H1 (cell line): Measurements from ENCODE around the gene PNMA1. TPM values are rescaled to one million over a fixed set of nuclear protein-coding genes. Genes with fewer than 3 reads are reported as not detected.

Experiments
- CTCF ChIA-PET: fragments of 300-600 bp; sonication (Branson Sonifier 250); formaldehyde crosslinking; loops from one replicate; lab custom pipeline; 2021; ENCODE audit not compliant: partially characterized antibody; lab: Charles Lee
- POLR2A ChIA-PET: fragments of 300-600 bp; sonication (Branson Sonifier 250); formaldehyde crosslinking; loops from one replicate; lab custom pipeline; 2021; ENCODE audit warnings: inconsistent platforms; ENCODE audit not compliant: partially characterized antibody; lab: Charles Lee
- DNase-seq, 2 experiments: peaks; one replicate each; pipeline versions ENCODE4 v3.0.0 to v3.0.0-alpha.2; 2010 to 2022; ENCODE audit warnings: low spot score in 2 of 2, low read depth in 1 of 2, mixed read lengths in 1 of 2
- FAIRE-seq: peaks from 2 replicates; lab custom pipeline; 2011; peaks lifted over from hg19 to GRCh38; lab: Jason Lieb, UNC
- H2AFZ ChIP-seq: 2 replicates; pipeline ENCODE4 v1.8.1; 2012; ENCODE audit warnings: low read length, inconsistent platforms
- H2AK5ac ChIP-seq: 2 replicates; pipeline ENCODE4 v1.6.1; 2013; ENCODE audit warnings: low read depth, low read length
- H2BK120ac ChIP-seq: replicated peaks from 2 replicates; pipeline ENCODE3; 2013; ENCODE audit warnings: low read depth, low read length, inconsistent platforms
- H2BK12ac ChIP-seq: 2 replicates; pipeline ENCODE4 v1.6.1; 2013; ENCODE audit warnings: low read depth, low read length
- H2BK15ac ChIP-seq: 2 replicates; pipeline ENCODE4 v1.6.1; 2013; ENCODE audit warnings: low read length
- H2BK20ac ChIP-seq: 2 replicates; pipeline ENCODE4 v1.6.1; 2013; ENCODE audit warnings: low read length
- H2BK5ac ChIP-seq: 2 replicates; pipeline ENCODE4 v1.6.1; 2013; ENCODE audit warnings: low read depth, low read length
- H3K14ac ChIP-seq: 2 replicates; pipeline ENCODE4 v1.6.1; 2013; ENCODE audit warnings: inconsistent platforms; ENCODE audit not compliant: insufficient read length
- H3K18ac ChIP-seq: 2 replicates; pipeline ENCODE4 v1.6.1; 2013; ENCODE audit warnings: low read length; ENCODE audit errors: extremely low read depth
- H3K23ac ChIP-seq: 2 replicates; pipeline ENCODE4 v1.6.1; 2013; ENCODE audit warnings: inconsistent platforms; ENCODE audit not compliant: insufficient read length
- H3K23me2 ChIP-seq: 2 replicates; pipeline ENCODE4 v1.6.1; 2013; ENCODE audit warnings: low read depth, low read length
- H3K27ac ChIP-seq: 2 replicates; pipeline ENCODE4 v1.6.1; 2011; ENCODE audit warnings: low read depth, low read length, inconsistent platforms
- H3K27me3 ChIP-seq, 4 experiments: replicated peaks in 1 of 4; 1 replicate in 1 of 4; 2 replicates in 3 of 4; pipeline versions ENCODE4 v1.6.1 to v1.8.1; 2011 to 2013; ENCODE audit warnings: low read length in 3 of 4, mild to moderate bottlenecking in 3 of 4, inconsistent platforms in 2 of 4, mixed read lengths in 2 of 4, moderate library complexity in 1 of 4; ENCODE audit not compliant: control insufficient read depth in 3 of 4, insufficient read depth in 3 of 4; ENCODE audit errors: extremely low read depth in 1 of 4
- H3K36me3 ChIP-seq, 4 experiments: 2 replicates each; pipeline versions ENCODE4 v1.6.1 to v1.8.1; 2011 to 2013; ENCODE audit warnings: mild to moderate bottlenecking in 4 of 4, low read length in 3 of 4, moderate library complexity in 2 of 4, control low read depth in 1 of 4, inconsistent platforms in 1 of 4; ENCODE audit not compliant: insufficient read depth in 4 of 4, control insufficient read depth in 2 of 4
- H3K4ac ChIP-seq: replicated peaks from 2 replicates; pipeline ENCODE3; 2013; ENCODE audit warnings: low read length, low read depth, mixed read lengths, inconsistent platforms; ENCODE audit not compliant: insufficient read length
- H3K4me1 ChIP-seq, 4 experiments: replicated peaks in 1 of 4; 1 replicate in 1 of 4; 2 replicates in 3 of 4; pipeline versions ENCODE4 v1.6.1 to v1.8.1; 2011 to 2013; ENCODE audit warnings: low read length in 3 of 4, inconsistent platforms in 2 of 4, mixed read lengths in 1 of 4; ENCODE audit not compliant: insufficient read depth in 4 of 4, control insufficient read depth in 3 of 4
- H3K4me2 ChIP-seq, 2 experiments: 2 replicates each; pipeline versions ENCODE4 v1.6.1 to v1.8.1; 2011 to 2013; ENCODE audit warnings: low read depth in 2 of 2, low read length in 2 of 2, control low read depth in 1 of 2, inconsistent platforms in 1 of 2, mild to moderate bottlenecking in 1 of 2; ENCODE audit not compliant: insufficient read depth in 1 of 2
- H3K4me3 ChIP-seq, 4 experiments: fragments of 200-600, 300-600 bp in 1 of 4; sonication (generic), shearing (Covaris generic), sonication (Bioruptor Twin) in 1 of 4; 2 replicates each; pipeline versions ENCODE4 v1.5.1 to v1.8.1; 2011 to 2016; ENCODE audit warnings: low read length in 4 of 4, low read depth in 3 of 4, control low read depth in 2 of 4, inconsistent platforms in 2 of 4, mild to moderate bottlenecking in 2 of 4, mixed read lengths in 1 of 4, moderate library complexity in 1 of 4; ENCODE audit not compliant: insufficient read depth in 2 of 4; ENCODE audit errors: extremely low read depth in 1 of 4
- H3K56ac ChIP-seq: replicated peaks from 2 replicates; pipeline ENCODE3; 2013; ENCODE audit warnings: low read depth, mild to moderate bottlenecking, mixed read lengths, low read length, inconsistent platforms; ENCODE audit not compliant: insufficient read length
- H3K79me1 ChIP-seq: 2 replicates; pipeline ENCODE4 v1.6.1; 2013; ENCODE audit warnings: low read depth, low read length, control low read depth
- H3K79me2 ChIP-seq, 2 experiments: 2 replicates each; pipeline versions ENCODE4 v1.6.1 to v1.8.1; 2012 to 2013; ENCODE audit warnings: low read length in 2 of 2, mild to moderate bottlenecking in 2 of 2, inconsistent platforms in 1 of 2; ENCODE audit not compliant: insufficient read depth in 2 of 2, control insufficient read depth in 1 of 2
- H3K9ac ChIP-seq, 4 experiments: replicated peaks in 1 of 4; 1 replicate in 1 of 4; 2 replicates in 3 of 4; pipeline versions ENCODE4 v1.6.1 to v1.8.1; 2011 to 2013; ENCODE audit warnings: low read depth in 3 of 4, low read length in 3 of 4, control low read depth in 2 of 4, mild to moderate bottlenecking in 2 of 4, moderate library complexity in 2 of 4, inconsistent platforms in 1 of 4; ENCODE audit errors: extremely low read depth in 1 of 4
- H3K9me3 ChIP-seq, 2 experiments: 2 replicates each; pipeline versions ENCODE4 v1.6.1 to v1.8.1; 2012 to 2013; ENCODE audit warnings: mild to moderate bottlenecking in 2 of 2, moderate library complexity in 2 of 2, control low read depth in 1 of 2, inconsistent platforms in 1 of 2, low read depth in 1 of 2, low read length in 1 of 2, mixed read lengths in 1 of 2; ENCODE audit not compliant: insufficient read depth in 2 of 2
- H4K20me1 ChIP-seq, 2 experiments: replicated peaks in 1 of 2; 2 replicates each; pipeline versions ENCODE3 to v1.8.1; 2011 to 2013; ENCODE audit warnings: inconsistent platforms in 2 of 2, low read length in 2 of 2, mild to moderate bottlenecking in 1 of 2; ENCODE audit not compliant: insufficient read depth in 2 of 2, control insufficient read depth in 1 of 2
- H4K5ac ChIP-seq: 2 replicates; pipeline ENCODE4 v1.6.1; 2013; ENCODE audit warnings: low read length, low read depth, mixed read lengths, inconsistent platforms; ENCODE audit not compliant: insufficient read length
- H4K8ac ChIP-seq: 2 replicates; pipeline ENCODE4 v1.8.0; 2013; ENCODE audit warnings: mild to moderate bottlenecking, moderate library complexity, low read length, inconsistent platforms; ENCODE audit not compliant: insufficient read depth; ENCODE audit errors: extremely low read depth
- H4K91ac ChIP-seq: replicated peaks from 2 replicates; pipeline ENCODE3; 2013; ENCODE audit warnings: low read length, mixed read lengths, inconsistent platforms; ENCODE audit not compliant: insufficient read length
- BCL11A ChIP-seq, 2 experiments: IDR thresholded peaks; one replicate each; pipeline ENCODE4 v1.6.1; 2011; ENCODE audit warnings: low read depth in 2 of 2, low read length in 2 of 2, mild to moderate bottlenecking in 2 of 2
- EZH2 ChIP-seq: fragments of 200-600 bp; sonication (generic); IDR thresholded peaks from 2 replicates; pipeline ENCODE4 v1.7.1; 2012; ENCODE audit warnings: low read depth, mild to moderate bottlenecking, moderate library complexity, low read length, inconsistent platforms; ENCODE audit not compliant: severe bottlenecking
- FOSL1 ChIP-seq: IDR thresholded peaks from 2 replicates; pipeline ENCODE4 v1.6.1; 2011; ENCODE audit warnings: mild to moderate bottlenecking, low read depth, low read length, moderate library complexity; ENCODE audit not compliant: insufficient read depth
- HDAC6 ChIP-seq: IDR thresholded peaks from one replicate; pipeline ENCODE4 v1.7.1; 2012; ENCODE audit warnings: low read depth, mild to moderate bottlenecking, inconsistent platforms, low read length, moderate library complexity
- KDM4A ChIP-seq: IDR thresholded peaks from one replicate; pipeline ENCODE4 v1.7.1; 2012; ENCODE audit warnings: low read depth, mild to moderate bottlenecking, moderate library complexity, low read length, inconsistent platforms; ENCODE audit not compliant: severe bottlenecking
- SAP30 ChIP-seq: fragments of 300-600 bp; sonication (generic); IDR thresholded peaks from 2 replicates; pipeline ENCODE4 v1.7.1; 2012; ENCODE audit warnings: low read length, moderate library complexity, mild to moderate bottlenecking, inconsistent platforms; ENCODE audit not compliant: insufficient read depth, insufficient replicate concordance
- TAF7 ChIP-seq: optimal IDR thresholded peaks from 2 replicates; pipeline ENCODE3; 2011; ENCODE audit warnings: low read depth, mild to moderate bottlenecking, inconsistent platforms, low read length, moderate library complexity, borderline replicate concordance
- WGBS, 2 experiments: shearing (Covaris generic) in 1 of 2; methylation state at CpG; one replicate each; pipeline versions ENCODE4 v1.1.6 to v1.1.7; 2013 to 2015; ENCODE audit warnings: low lambda C conversion rate in 2 of 2, mixed read lengths in 2 of 2, inconsistent platforms in 1 of 2, low coverage in 1 of 2, missing lambda C conversion rate in 1 of 2; ENCODE audit not compliant: insufficient replicate concordance in 2 of 2, insufficient coverage in 1 of 2, insufficient read length in 1 of 2; ENCODE audit errors: extremely low coverage in 1 of 2, missing lambda C conversion rate in 1 of 2; 5-methylcytosine and 5-hydroxymethylcytosine counted together
- polyA plus RNA-seq, 7 experiments: library from polyadenylated mRNA; depleted of rRNA in 3 of 7; stranded (reverse) in 5 of 7; unstranded in 2 of 7; fragments of >200 nt in 5 of 7; fragments of 200-250 nt in 2 of 7; gene quantifications; 1 replicate in 5 of 7; 2 replicates in 1 of 7; 4 replicates in 1 of 7; pipeline versions ENCODE4 v1.2.1 to v1.2.3, GENCODE V29; 2011 to 2013; ENCODE audit warnings: missing spikeins in 2 of 7, mixed read lengths in 2 of 7
- total RNA-seq: library from RNA; stranded (reverse); fragmentation: NEBNext Ultra II Directional; extraction: Animal tissue kit (Norgen Biotek cat#: 25700); gene quantifications from 2 replicates; pipeline ENCODE4 v1.2.1, GENCODE V29; 2021

Gene PNMA1
- total and polyA plus RNA-seq, 2 of the 8 experiments (the other 6 are each of a cell fraction or from before 2014, with no cell fraction given), result 15.8 to 52.7 TPM

GRCh38 chr14:73753887-73754795 is 40.0 kb upstream of the PNMA1 start:
- Histone ChIP-seq H3K4me1 (peaks cover 4 to 24% (median 8%) of the 10 kb centered on the region in 4 experiments), H2BK20ac (no peak overlapping the region), H3K79me1 (peaks cover 14% of the 10 kb centered on the region), H2AFZ (no peak overlapping the region), H3K9me3 (no peaks in the 10 kb centered on the region), H3K4me3 (no peak overlapping the region), H4K91ac (no peak overlapping the region), H2AK5ac (no peak overlapping the region), H3K4me2 (no peak overlapping the region), H2BK15ac (no peak overlapping the region), H3K23ac (no peak overlapping the region), H2BK5ac (0 out of 2 replicates have a peak overlapping the region, but pooled peaks have one; percentile 5), H4K8ac (peak overlapping the region; percentile 5; the same call in 1 of the 2 replicates), H3K9ac (no peak overlapping the region), H2BK12ac (no peak overlapping the region), H3K27me3 (peaks cover 0 to 9% (median 7%) of the 10 kb centered on the region in 4 experiments; a peak in 5 of 7 replicates), H3K23me2 (peaks cover 8% of the 10 kb centered on the region), H3K14ac (no peak overlapping the region), H3K27ac (no peak overlapping the region), H4K5ac (no peak overlapping the region)
- POLR2A ChIA-PET, result interaction anchor here (0.6 to 2.1 kb wide), 12 partner anchors 8 to 97 kb away, joined by 3 to 6 read pairs (median 4); partner anchors contain the start of gene PTGR2
- CTCF ChIA-PET, result interaction anchor here (0.6 to 12.5 kb wide), 17 partner anchors 8 to 1056 kb away, joined by 3 to 198 read pairs (median 5); no protein-coding TSS in a partner anchor
- 85% methylated on average over 14 of the region's 14 CpGs; no CpG with 5 or more reads in 1 of the 2 experiments for WGBS, 2 experiments
- FAIRE-seq, result no peak
- TF ChIP-seq SAP30, result no peak
- TF ChIP-seq EZH2, result no peak
- no peak for TF ChIP-seq KDM4A
- TF ChIP-seq FOSL1, result no peak
- no peak for TF ChIP-seq HDAC6
- TF ChIP-seq BCL11A (IDR thresholded peaks at IDR 0.05; ENCODE audit: low read depth in 2 of 2, low read length in 2 of 2), result no peak
- no peak for TF ChIP-seq TAF7
- TF ChIP-seq, all 59 proteins: peak for 0
- Histone ChIP-seq H4K20me1 (peaks cover 11 to 16% of the 10 kb centered on the region in 2 experiments), H3K79me2 (peaks cover 0 to 53% of the 10 kb centered on the region in 2 experiments; a peak in 3 of 4 replicates), H3K56ac (no peak overlapping the region), H3K18ac (peak overlapping the region; percentile 29; the same call in 1 of the 2 replicates), H3K36me3 (no peaks in the 10 kb centered on the region), H3K4ac (no peak overlapping the region), H2BK120ac (no peak overlapping the region)
- no peak for DNase-seq
